K562 (cell line): ENCODE data around the gene PRMT7. TPM values are rescaled to one million over a fixed set of nuclear protein-coding genes. Genes with fewer than 3 reads are reported as not detected.

Experiments used
- ATAC-seq: fragments of 200-7000 bp; cut with Tn5 transposase; 3 replicates; pipeline ENCODE4 v1.9.1; 2020; ENCODE audit warnings: moderate library complexity
- BruUV-seq: library from RNA; stranded (reverse); fragments of 400-500 nt; replicated peaks from 2 replicates; lab custom pipeline; 2021; lab: Mats Ljungman, UMichigan
- CTCF ChIA-PET: fragments of 300-600 bp; formaldehyde crosslinking; extraction: SDS; loops from one replicate; lab custom pipeline; 2021; ENCODE audit warnings: low intra/inter-chr PET ratio; lab: Yijun Ruan, JAX
- POLR2A ChIA-PET: fragments of 300-600, 350-650 bp; sonication (Branson Sonifier 250); formaldehyde crosslinking; extraction: SDS; loops from one replicate; lab custom pipeline; 2021; ENCODE audit warnings: antibody characterized with exemption, inconsistent platforms; lab: Yijun Ruan, JAX
- DNase-seq, 4 experiments: peaks; one replicate each; pipeline versions ENCODE4 v3.0.0 to v3.0.0-alpha.2; 2011 to 2018; ENCODE audit warnings: low spot score in 3 of 4, mixed read lengths in 3 of 4; ENCODE audit errors: extremely low read depth in 1 of 4
- FAIRE-seq: peaks from 2 replicates; lab custom pipeline; 2011; peaks lifted over from hg19 to GRCh38; lab: Jason Lieb, UNC
- H2AFZ ChIP-seq: 2 replicates; pipeline ENCODE4 v1.6.0; 2011; ENCODE audit warnings: low read depth, low read length, control low read depth, inconsistent platforms
- H3K27ac ChIP-seq: fragments of 200-600 bp; 3 replicates; pipeline ENCODE4 v1.8.0; 2011; ENCODE audit warnings: low read depth, mild to moderate bottlenecking, control low read depth, inconsistent platforms, low read length, moderate library complexity, mixed read lengths; ENCODE audit errors: extremely low read depth
- H3K27me3 ChIP-seq, 2 experiments: fragments of 300-600 bp in 1 of 2; 2 replicates in 1 of 2; 3 replicates in 1 of 2; pipeline versions ENCODE4 v1.6.0 to v1.8.0; 2011; ENCODE audit warnings: inconsistent platforms in 2 of 2, low read length in 2 of 2, mild to moderate bottlenecking in 1 of 2, mixed read lengths in 1 of 2, moderate library complexity in 1 of 2; ENCODE audit not compliant: control insufficient read depth in 2 of 2, insufficient read depth in 2 of 2
- H3K36me3 ChIP-seq: fragments of 300-600 bp; 3 replicates; pipeline ENCODE4 v1.8.0; 2011; ENCODE audit warnings: mild to moderate bottlenecking, low read length, inconsistent platforms; ENCODE audit not compliant: control insufficient read depth, insufficient read depth
- H3K4me1 ChIP-seq, 2 experiments: fragments of 200-600 bp in 1 of 2; replicated peaks in 1 of 2; 2 replicates in 1 of 2; 3 replicates in 1 of 2; pipeline versions ENCODE4 v1.5.1 to v1.8.0; 2011; ENCODE audit warnings: inconsistent platforms in 2 of 2, low read length in 2 of 2, mild to moderate bottlenecking in 1 of 2, mixed read lengths in 1 of 2, moderate library complexity in 1 of 2; ENCODE audit not compliant: control insufficient read depth in 2 of 2, insufficient read depth in 2 of 2
- H3K4me2 ChIP-seq: 2 replicates; pipeline ENCODE4 v1.6.1; 2011; ENCODE audit warnings: low read length, control low read depth, inconsistent platforms, mixed read lengths; ENCODE audit not compliant: insufficient read depth
- H3K4me3 ChIP-seq: fragments of 200-600 bp; sonication (generic), shearing (Covaris generic); 2 replicates; pipeline ENCODE4 v1.5.1; 2016; ENCODE audit warnings: control low read depth, inconsistent platforms
- H3K79me2 ChIP-seq: fragments of 200-600 bp; 3 replicates; pipeline ENCODE4 v1.8.0; 2011; ENCODE audit warnings: low read length, inconsistent platforms; ENCODE audit not compliant: control insufficient read depth, insufficient read depth
- H3K9ac ChIP-seq, 2 experiments: 2 replicates each; pipeline versions ENCODE4 v1.6.0 to v1.6.1; 2011; ENCODE audit warnings: low read depth in 2 of 2, low read length in 2 of 2, control low read depth in 1 of 2, inconsistent platforms in 1 of 2, mild to moderate bottlenecking in 1 of 2, mixed read lengths in 1 of 2; ENCODE audit not compliant: insufficient read depth in 1 of 2
- H3K9me1 ChIP-seq: one replicate; pipeline ENCODE4 v1.6.0; 2011; ENCODE audit warnings: inconsistent platforms, mild to moderate bottlenecking, low read length, moderate library complexity; ENCODE audit not compliant: control insufficient read depth, insufficient read depth
- H3K9me3 ChIP-seq: replicated peaks from 2 replicates; pipeline ENCODE4 v1.5.1; 2011; ENCODE audit warnings: low read depth, low read length, inconsistent platforms; ENCODE audit not compliant: control insufficient read depth, insufficient read depth
- H4K20me1 ChIP-seq: replicated peaks from 2 replicates; pipeline ENCODE4 v1.6.1; 2011; ENCODE audit warnings: low read length, inconsistent platforms, mixed read lengths; ENCODE audit not compliant: control insufficient read depth, insufficient read depth
- GTF2A2 ChIP-seq: IDR thresholded peaks from 2 replicates; pipeline ENCODE4 v1.6.1; 2016; ENCODE audit warnings: mild to moderate bottlenecking, missing genetic modification characterization, missing compliant biosample characterization
- MXD1 ChIP-seq: fragments of 250-450 bp; sonication (Bioruptor Pico); IDR thresholded peaks from 2 replicates; pipeline ENCODE4 v1.8.0; 2021; ENCODE audit warnings: borderline replicate concordance, mild to moderate bottlenecking, moderate library complexity; ENCODE audit not compliant: poor library complexity, severe bottlenecking
- NFIX ChIP-seq: fragments of 250-450 bp; sonication (Bioruptor Pico); IDR thresholded peaks from 2 replicates; pipeline ENCODE4 v1.4.0; 2020; ENCODE audit warnings: low read depth, mild to moderate bottlenecking, moderate library complexity
- NR2C1 ChIP-seq, 2 experiments: fragments of 450-650 bp; IDR thresholded peaks; 2 replicates each; pipeline ENCODE4 v1.6.1; 2017; ENCODE audit warnings: mild to moderate bottlenecking in 2 of 2, antibody characterized with exemption in 1 of 2, inconsistent platforms in 1 of 2, missing compliant biosample characterization in 1 of 2, missing genetic modification characterization in 1 of 2
- RBM25 ChIP-seq: fragments of 200-400 bp; formaldehyde crosslinking; IDR thresholded peaks from 2 replicates; pipeline ENCODE4 v1.6.1; 2018; ENCODE audit warnings: low read length, low read depth, moderate library complexity; ENCODE audit not compliant: severe bottlenecking
- REST ChIP-seq, 2 experiments: fragments of 450-650 bp; formaldehyde crosslinking in 1 of 2; IDR thresholded peaks; 2 replicates each; pipeline versions ENCODE4 v1.4.0 to v1.6.1; 2014 to 2020; ENCODE audit warnings: mild to moderate bottlenecking in 2 of 2, borderline replicate concordance in 1 of 2, low read depth in 1 of 2
- SETDB1 ChIP-seq: IDR thresholded peaks from one replicate; pipeline ENCODE4 v1.6.1; 2012; ENCODE audit warnings: low read length, control low read depth, inconsistent platforms
- SIX5 ChIP-seq, 2 experiments: IDR thresholded peaks; 2 replicates each; pipeline ENCODE4 v1.6.1; 2011; ENCODE audit warnings: low read length in 2 of 2, borderline replicate concordance in 1 of 2, low read depth in 1 of 2, mild to moderate bottlenecking in 1 of 2, moderate library complexity in 1 of 2; ENCODE audit not compliant: insufficient read depth in 1 of 2
- SUPT5H ChIP-seq: fragments of 450-650 bp; IDR thresholded peaks from 2 replicates; pipeline ENCODE4 v1.6.1; 2016
- TAL1 ChIP-seq: fragments of 450-650 bp; IDR thresholded peaks from 2 replicates; pipeline ENCODE4 v1.6.1; 2016; ENCODE audit warnings: mild to moderate bottlenecking
- ZNF695 ChIP-seq: fragments of 450-650 bp; formaldehyde crosslinking; IDR thresholded peaks from 2 replicates; pipeline ENCODE4 v1.4.0; 2020; ENCODE audit warnings: mild to moderate bottlenecking, moderate library complexity
- WGBS: fragments of 100-300 bp; shearing (Covaris generic); methylation state at CpG from one replicate; pipeline ENCODE4 v1.1.6; 2016; ENCODE audit warnings: low coverage, mixed read lengths; ENCODE audit not compliant: insufficient coverage; ENCODE audit errors: missing lambda C conversion rate; 5-methylcytosine and 5-hydroxymethylcytosine counted together
- in situ Hi-C: fragments of 300-500 bp; cut with MboI; formaldehyde crosslinking; loops from 4 replicates; pipeline ENCODE4 v1.15.0; 2018; ENCODE audit warnings: inconsistent platforms, mixed read lengths
- intact Hi-C: fragments of 100-400 bp; cut with micrococcal nuclease; formaldehyde crosslinking; loops from 2 replicates; pipeline ENCODE4 v1.14.2; 2022
- polyA plus RNA-seq, 8 experiments: library from polyadenylated mRNA; depleted of rRNA in 4 of 8; stranded (reverse) in 5 of 8; unstranded in 3 of 8; fragments of >200 nt; fragmentation: Nextera tagmentation in 2 of 8; fragmentation: Illumina TruSeq in 1 of 8; extraction: Ambion mirVana in 2 of 8; extraction: Trizol in 1 of 8; gene quantifications; 2 replicates each; pipeline versions ENCODE4 v1.2.1 to v1.2.3, GENCODE V29; 2011 to 2014; ENCODE audit warnings: inconsistent platforms in 1 of 8, missing spikeins in 1 of 8
- total RNA-seq, 7 experiments: library from RNA; depleted of rRNA in 6 of 7; stranded (reverse); fragments of >200 nt in 6 of 7; fragmentation: Illumina TruSeq in 2 of 7; extraction: Trizol in 2 of 7; gene quantifications; 2 replicates each; pipeline versions ENCODE4 v1.2.1 to v1.2.3, GENCODE V29; 2011 to 2021; ENCODE audit warnings: low replicate concordance in 1 of 7
- TF ChIP-seq, protein P1 (sequence below): fragments of 250-450 bp; sonication (Bioruptor Pico); IDR thresholded peaks from 2 replicates; pipeline ENCODE4 v1.8.0; 2021; ENCODE audit warnings: mild to moderate bottlenecking, moderate library complexity

The PRMT7 gene
- total and polyA plus RNA-seq, 9 of the 15 experiments (the other 6 are each of a cell fraction or from before 2014, with no cell fraction given): 6.4 to 88.8 (median 73.1) TPM

DNA sequence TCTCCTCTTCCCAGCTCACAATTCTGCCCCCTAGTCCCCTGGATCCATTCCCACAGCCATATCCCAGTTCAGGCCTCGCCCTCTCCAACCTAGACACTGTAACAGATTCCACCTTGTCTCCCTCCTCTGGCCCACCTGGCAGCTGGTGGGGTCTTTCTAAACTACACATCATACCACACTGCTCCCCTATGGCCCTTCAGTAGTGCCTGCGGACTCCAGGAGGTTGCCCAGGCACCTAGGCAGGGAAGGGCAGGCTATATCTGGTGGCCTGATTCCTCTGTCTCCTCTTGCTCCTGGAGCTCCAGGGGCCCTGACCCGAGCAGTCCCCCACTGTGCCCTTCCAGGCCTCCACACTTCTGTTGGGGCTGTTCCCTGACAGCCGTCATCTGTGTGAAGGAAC, 73.0 kb downstream of the PRMT7 start:
- no peaks in the 10 kb centered on the region for H3K36me3 ChIP-seq
- no peak overlapping the region for H3K27ac ChIP-seq
- DNase-seq (no peak), FAIRE-seq (no peak), ATAC-seq (no peak)
- no peak overlapping the region for H2AFZ ChIP-seq
- peaks cover 20 to 22% of the 10 kb centered on the region in 2 experiments for H3K4me1 ChIP-seq
- peaks cover 0 to 6% of the 10 kb centered on the region in 2 experiments; a peak in 2 of 5 replicates for H3K27me3 ChIP-seq
- WGBS: 18% methylated on average over 4 of the region's 4 CpGs
- intact Hi-C loops (no loop called here), in situ Hi-C loops (no loop called here)
- H3K4me3 ChIP-seq: no peak overlapping the region
- H3K9me1 ChIP-seq: peaks cover 3% of the 10 kb centered on the region
- H3K9ac ChIP-seq: no peak overlapping the region
- ChIA-PET CTCF (no interaction called here), POLR2A (interaction anchor here (0.7 to 1.1 kb wide), 2 partner anchors 14 to 17 kb away, joined by 3 to 4 read pairs; no protein-coding TSS in a partner anchor)
- H3K4me2 ChIP-seq: no peak overlapping the region
- H3K79me2 ChIP-seq: no peaks in the 10 kb centered on the region
- H4K20me1 ChIP-seq: no peaks in the 10 kb centered on the region
- BruUV-seq: no TSS peak
- no peaks in the 10 kb centered on the region for H3K9me3 ChIP-seq
- TF ChIP-seq MXD1 (CRISPR knock-in tag) (no peak), RBM25 (no peak), SETDB1 (no peak), REST (IDR thresholded peaks at IDR 0.05; ENCODE audit: borderline replicate concordance) (no peak), REST (CRISPR knock-in tag; IDR thresholded peaks at IDR 0.05; ENCODE audit: low read depth) (no peak), NR2C1 (IDR thresholded peaks at IDR 0.05) (no peak), NR2C1 (tag; IDR thresholded peaks at IDR 0.05) (no peak), NFIX (CRISPR knock-in tag) (no peak), ZNF695 (no peak), TAL1 (no peak), SIX5 (IDR thresholded peaks at IDR 0.05; ENCODE audit: borderline replicate concordance in 1 of 2, insufficient read depth in 1 of 2, low read depth in 1 of 2, low read length in 2 of 2) (no peak), GTF2A2 (tag) (no peak), SUPT5H (no peak)
- TF ChIP-seq, protein P1, sequence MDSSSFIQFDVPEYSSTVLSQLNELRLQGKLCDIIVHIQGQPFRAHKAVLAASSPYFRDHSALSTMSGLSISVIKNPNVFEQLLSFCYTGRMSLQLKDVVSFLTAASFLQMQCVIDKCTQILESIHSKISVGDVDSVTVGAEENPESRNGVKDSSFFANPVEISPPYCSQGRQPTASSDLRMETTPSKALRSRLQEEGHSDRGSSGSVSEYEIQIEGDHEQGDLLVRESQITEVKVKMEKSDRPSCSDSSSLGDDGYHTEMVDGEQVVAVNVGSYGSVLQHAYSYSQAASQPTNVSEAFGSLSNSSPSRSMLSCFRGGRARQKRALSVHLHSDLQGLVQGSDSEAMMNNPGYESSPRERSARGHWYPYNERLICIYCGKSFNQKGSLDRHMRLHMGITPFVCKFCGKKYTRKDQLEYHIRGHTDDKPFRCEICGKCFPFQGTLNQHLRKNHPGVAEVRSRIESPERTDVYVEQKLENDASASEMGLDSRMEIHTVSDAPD: no peak
